ENCODE measurements around the gene MYEF2.

MYEF2 gene

GRCh38 chr15:48178648-48178931 lies 495 bp upstream of the MYEF2 start:
- ChIA-PET CTCF (interaction anchor here (0.5 kb wide), 1 partner anchor 963 kb away, joined by 3 read pairs; no protein-coding TSS in a partner anchor), POLR2A (ENCODE audit: low non-redundant PET) (no interaction called here)

GRCh38 chr15:48177383-48177765 lies 721 bp downstream of the MYEF2 start:
- ChIA-PET CTCF (interaction anchor here (0.6 to 0.8 kb wide), 2 partner anchors 27 to 1886 kb away, joined by 3 to 4 read pairs; no protein-coding TSS in a partner anchor), POLR2A (ENCODE audit: low non-redundant PET) (no interaction called here)
- no peak for TF ChIP-seq CTCF (conservative IDR thresholded peaks at IDR 0.05; ENCODE audit: low read depth)
- no peak overlapping the region for H3K27ac ChIP-seq
- DNase-seq (ENCODE audit: low spot score): peak; percentile 13

More at GRCh38 chr15:48178648-48178931, 495 bp upstream of the MYEF2 start:
- no peak for DNase-seq (ENCODE audit: low spot score)
- no peak overlapping the region for H3K27ac ChIP-seq
- no peak for TF ChIP-seq CTCF (conservative IDR thresholded peaks at IDR 0.05; ENCODE audit: low read depth)

- H3K27ac ChIP-seq: no peak overlapping the region
- ChIA-PET POLR2A (ENCODE audit: low non-redundant PET) (no interaction called here), CTCF (interaction anchor here (0.8 kb wide), 1 partner anchor 27 kb away, joined by 4 read pairs; no protein-coding TSS in a partner anchor)
- DNase-seq (ENCODE audit: low spot score): no peak
- TF ChIP-seq CTCF (conservative IDR thresholded peaks at IDR 0.05; ENCODE audit: low read depth): no peak
Observed at GRCh38 chr15:48176957-48177356, 1.1 kb downstream of the MYEF2 start.

- ChIA-PET POLR2A (ENCODE audit: low non-redundant PET) (no interaction called here), CTCF (no interaction called here)
- no peak for TF ChIP-seq CTCF (conservative IDR thresholded peaks at IDR 0.05; ENCODE audit: low read depth)
- no peak overlapping the region for H3K27ac ChIP-seq
- DNase-seq (ENCODE audit: low spot score): no peak
Observed at GRCh38 chr15:48176112-48176511, 2.0 kb downstream of the MYEF2 start.

GRCh38 chr15:48175126-48175525 lies 3.0 kb downstream of the MYEF2 start:
- DNase-seq (ENCODE audit: low spot score): no peak
- POLR2A ChIA-PET (ENCODE audit: low non-redundant PET): no interaction called here
- CTCF ChIA-PET: no interaction called here
- H3K27ac ChIP-seq: no peak overlapping the region
- TF ChIP-seq CTCF (conservative IDR thresholded peaks at IDR 0.05; ENCODE audit: low read depth): no peak

- TF ChIP-seq CTCF (conservative IDR thresholded peaks at IDR 0.05; ENCODE audit: low read depth): no peak
- POLR2A ChIA-PET (ENCODE audit: low non-redundant PET): no interaction called here
- no peak for DNase-seq (ENCODE audit: low spot score)
- H3K27ac ChIP-seq: no peak overlapping the region
- CTCF ChIA-PET: interaction anchor here (0.6 kb wide), 1 partner anchor 202 kb away, joined by 3 read pairs; no protein-coding TSS in a partner anchor
Observed at GRCh38 chr15:48170981-48171380, 7.1 kb downstream of the MYEF2 start.

GRCh38 chr15:48168616-48169015 lies 9.5 kb downstream of the MYEF2 start:
- no peak for TF ChIP-seq CTCF (conservative IDR thresholded peaks at IDR 0.05; ENCODE audit: low read depth)
- no peak overlapping the region for H3K27ac ChIP-seq
- DNase-seq (ENCODE audit: low spot score): no peak
- ChIA-PET POLR2A (ENCODE audit: low non-redundant PET) (no interaction called here), CTCF (no interaction called here)

Data from RWPE1 (cell line).